Measurements from ENCODE around the gene SIL1. TPM values are rescaled to one million over a fixed set of nuclear protein-coding genes. Genes with fewer than 3 reads are reported as not detected.

SIL1 gene
- total and polyA plus RNA-seq, 9 of the 15 experiments (the other 6 are each of a cell fraction or from before 2014, with no cell fraction given) = 1.3 to 30.5 (median 18.1) TPM

DNA sequence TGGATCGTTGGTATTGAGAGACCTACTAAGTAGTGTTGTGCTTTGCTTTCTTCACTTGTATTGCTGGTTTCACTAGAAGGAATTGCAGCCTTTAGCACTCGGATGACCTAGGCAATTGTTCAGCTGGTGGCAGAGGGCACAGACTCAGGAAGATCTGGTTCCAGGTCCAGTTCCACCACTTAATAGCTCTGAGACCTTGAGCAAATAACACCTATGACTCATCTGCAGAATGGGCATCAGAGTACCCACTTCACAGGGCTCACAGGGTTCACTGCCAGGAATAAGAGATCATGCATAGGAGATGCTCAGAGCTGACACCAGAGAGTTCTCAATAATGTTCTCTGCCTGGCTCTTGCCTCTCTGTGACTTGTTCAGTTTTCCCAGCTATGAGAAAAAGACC lies 133.6 kb downstream of the SIL1 start:
- no peak overlapping the region for H3K27ac ChIP-seq (ENCODE audit: extremely low read depth, low read depth, low read length)
- no TSS peak for BruUV-seq (replicated peaks)
- no peak for TF ChIP-seq NELFE (IDR thresholded peaks at IDR 0.05; ENCODE audit: insufficient read depth, insufficient read length)
- no peak for TF ChIP-seq ELF1 (tag; IDR thresholded peaks at IDR 0.05)
- no peak for TF ChIP-seq POLR2AphosphoS2 (IDR thresholded peaks at IDR 0.05; ENCODE audit: low read length)
- TF ChIP-seq NFYB (IDR thresholded peaks at IDR 0.05; ENCODE audit: extremely low read depth, insufficient read length) = no peak
- TF ChIP-seq, protein P1, sequence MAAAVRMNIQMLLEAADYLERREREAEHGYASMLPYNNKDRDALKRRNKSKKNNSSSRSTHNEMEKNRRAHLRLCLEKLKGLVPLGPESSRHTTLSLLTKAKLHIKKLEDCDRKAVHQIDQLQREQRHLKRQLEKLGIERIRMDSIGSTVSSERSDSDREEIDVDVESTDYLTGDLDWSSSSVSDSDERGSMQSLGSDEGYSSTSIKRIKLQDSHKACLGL (CRISPR knock-in tag; IDR thresholded peaks at IDR 0.05; ENCODE audit: borderline replicate concordance, poor library complexity, severe bottlenecking) = no peak
- TF ChIP-seq PHF8 (IDR thresholded peaks at IDR 0.05; ENCODE audit: borderline replicate concordance, low read length) = no peak
- no peak for TF ChIP-seq ZNF77 (CRISPR knock-in tag; IDR thresholded peaks at IDR 0.05)
- TF ChIP-seq WHSC1 (IDR thresholded peaks at IDR 0.05; ENCODE audit: low read length) = no peak
- no peak for TF ChIP-seq ZNF232 (CRISPR knock-in tag; IDR thresholded peaks at IDR 0.05)
- no peak for TF ChIP-seq TSHZ1 (CRISPR knock-in tag; IDR thresholded peaks at IDR 0.05)
- TF ChIP-seq, protein P2, sequence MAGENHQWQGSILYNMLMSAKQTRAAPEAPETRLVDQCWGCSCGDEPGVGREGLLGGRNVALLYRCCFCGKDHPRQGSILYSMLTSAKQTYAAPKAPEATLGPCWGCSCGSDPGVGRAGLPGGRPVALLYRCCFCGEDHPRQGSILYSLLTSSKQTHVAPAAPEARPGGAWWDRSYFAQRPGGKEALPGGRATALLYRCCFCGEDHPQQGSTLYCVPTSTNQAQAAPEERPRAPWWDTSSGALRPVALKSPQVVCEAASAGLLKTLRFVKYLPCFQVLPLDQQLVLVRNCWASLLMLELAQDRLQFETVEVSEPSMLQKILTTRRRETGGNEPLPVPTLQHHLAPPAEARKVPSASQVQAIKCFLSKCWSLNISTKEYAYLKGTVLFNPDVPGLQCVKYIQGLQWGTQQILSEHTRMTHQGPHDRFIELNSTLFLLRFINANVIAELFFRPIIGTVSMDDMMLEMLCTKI (IDR thresholded peaks at IDR 0.05; ENCODE audit: partially characterized antibody) = no peak
- TF ChIP-seq, protein P3, sequence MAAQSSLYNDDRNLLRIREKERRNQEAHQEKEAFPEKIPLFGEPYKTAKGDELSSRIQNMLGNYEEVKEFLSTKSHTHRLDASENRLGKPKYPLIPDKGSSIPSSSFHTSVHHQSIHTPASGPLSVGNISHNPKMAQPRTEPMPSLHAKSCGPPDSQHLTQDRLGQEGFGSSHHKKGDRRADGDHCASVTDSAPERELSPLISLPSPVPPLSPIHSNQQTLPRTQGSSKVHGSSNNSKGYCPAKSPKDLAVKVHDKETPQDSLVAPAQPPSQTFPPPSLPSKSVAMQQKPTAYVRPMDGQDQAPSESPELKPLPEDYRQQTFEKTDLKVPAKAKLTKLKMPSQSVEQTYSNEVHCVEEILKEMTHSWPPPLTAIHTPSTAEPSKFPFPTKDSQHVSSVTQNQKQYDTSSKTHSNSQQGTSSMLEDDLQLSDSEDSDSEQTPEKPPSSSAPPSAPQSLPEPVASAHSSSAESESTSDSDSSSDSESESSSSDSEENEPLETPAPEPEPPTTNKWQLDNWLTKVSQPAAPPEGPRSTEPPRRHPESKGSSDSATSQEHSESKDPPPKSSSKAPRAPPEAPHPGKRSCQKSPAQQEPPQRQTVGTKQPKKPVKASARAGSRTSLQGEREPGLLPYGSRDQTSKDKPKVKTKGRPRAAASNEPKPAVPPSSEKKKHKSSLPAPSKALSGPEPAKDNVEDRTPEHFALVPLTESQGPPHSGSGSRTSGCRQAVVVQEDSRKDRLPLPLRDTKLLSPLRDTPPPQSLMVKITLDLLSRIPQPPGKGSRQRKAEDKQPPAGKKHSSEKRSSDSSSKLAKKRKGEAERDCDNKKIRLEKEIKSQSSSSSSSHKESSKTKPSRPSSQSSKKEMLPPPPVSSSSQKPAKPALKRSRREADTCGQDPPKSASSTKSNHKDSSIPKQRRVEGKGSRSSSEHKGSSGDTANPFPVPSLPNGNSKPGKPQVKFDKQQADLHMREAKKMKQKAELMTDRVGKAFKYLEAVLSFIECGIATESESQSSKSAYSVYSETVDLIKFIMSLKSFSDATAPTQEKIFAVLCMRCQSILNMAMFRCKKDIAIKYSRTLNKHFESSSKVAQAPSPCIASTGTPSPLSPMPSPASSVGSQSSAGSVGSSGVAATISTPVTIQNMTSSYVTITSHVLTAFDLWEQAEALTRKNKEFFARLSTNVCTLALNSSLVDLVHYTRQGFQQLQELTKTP (IDR thresholded peaks at IDR 0.05; ENCODE audit: low read depth in 1 of 2, partially characterized antibody in 2 of 2) = no peak
- TF ChIP-seq ETV5 (CRISPR knock-in tag; IDR thresholded peaks at IDR 0.05; ENCODE audit: low read depth) = no peak
- no peak for TF ChIP-seq HOXB6 (CRISPR knock-in tag; IDR thresholded peaks at IDR 0.05; ENCODE audit: borderline replicate concordance)

More for the DNA sequence above, 133.6 kb downstream of the SIL1 start:
- Histone ChIP-seq H3K4me3 (no peak overlapping the region), H3K4me1 (replicated peaks in 1 of 2; ENCODE audit: control insufficient read depth in 2 of 2, insufficient read depth in 2 of 2, low read length in 2 of 2) (no peaks in the 10 kb centered on the region), H3K9me3 (replicated peaks; ENCODE audit: control insufficient read depth, insufficient read depth, low read depth, low read length) (no peaks in the 10 kb centered on the region), H3K79me2 (ENCODE audit: control insufficient read depth, insufficient read depth, low read length) (no peaks in the 10 kb centered on the region), H2AFZ (ENCODE audit: low read depth, low read length) (no peak overlapping the region), H3K4me2 (ENCODE audit: insufficient read depth, low read length) (no peak overlapping the region), H3K9ac (ENCODE audit: insufficient read depth in 1 of 2, low read depth in 2 of 2, low read length in 2 of 2) (no peak overlapping the region), H3K36me3 (ENCODE audit: control insufficient read depth, insufficient read depth, low read length) (no peaks in the 10 kb centered on the region), H3K9me1 (ENCODE audit: control insufficient read depth, insufficient read depth, low read length) (no peaks in the 10 kb centered on the region), H3K27me3 (ENCODE audit: control insufficient read depth in 2 of 2, insufficient read depth in 2 of 2, low read length in 2 of 2) (no peaks in the 10 kb centered on the region), H4K20me1 (replicated peaks; ENCODE audit: control insufficient read depth, insufficient read depth, low read length) (no peaks in the 10 kb centered on the region)
- no peak for FAIRE-seq
- WGBS (ENCODE audit: insufficient coverage, low coverage, missing lambda C conversion rate) = 14% methylated on average over 2 of the region's 2 CpGs
- intact Hi-C loops (cut with micrococcal nuclease) = no loop called here
- no peak for DNase-seq (ENCODE audit: extremely low read depth in 1 of 4, low spot score in 3 of 4)
- in situ Hi-C loops (cut with MboI) = no loop called here
- POLR2A ChIA-PET = interaction anchor here (0.6 kb wide), 1 partner anchor 682 kb away, joined by 3 read pairs; no protein-coding TSS in a partner anchor
- no peak for ATAC-seq
- CTCF ChIA-PET (ENCODE audit: low intra/inter-chr PET ratio) = no interaction called here
